ENCODE measurements around the gene MPC1L.

- no peak for TF ChIP-seq CTCF (IDR thresholded peaks at IDR 0.05)
- TF ChIP-seq POLR2A (IDR thresholded peaks at IDR 0.05): no peak
- TF ChIP-seq EP300 (IDR thresholded peaks at IDR 0.05): no peak
- peak; percentile 42 to 79 (median 75) for TF ChIP-seq POLR2AphosphoS5 (IDR thresholded peaks at IDR 0.05)
Measured at GRCh38 chrX:40647307-40648197, 24.3 kb downstream of the MPC1L start, which contains the start of gene CXorf38.
